Panc1 (cell line): ENCODE results near the gene PFKFB4. TPM values are rescaled to one million over a fixed set of nuclear protein-coding genes. Genes with fewer than 3 reads are reported as not detected.

Source experiments
- ATAC-seq: fragments of 200-7000 bp; cut with Tn5 transposase; 2 replicates; pipeline ENCODE4 v1.9.1; 2020; ENCODE audit warnings: mild to moderate bottlenecking, moderate library complexity
- BruUV-seq: library from RNA; stranded (reverse); fragments of 400-500 nt; replicated peaks from 2 replicates; lab custom pipeline; 2021; lab: Mats Ljungman, UMichigan
- CTCF ChIA-PET: fragments of 300-600 bp; sonication (Branson Sonifier 250); formaldehyde crosslinking; loops from one replicate; lab custom pipeline; 2022; ENCODE audit warnings: antibody characterized with exemption; lab: Charles Lee
- POLR2A ChIA-PET: fragments of 300-600 bp; sonication (Branson Sonifier 250); formaldehyde crosslinking; loops from one replicate; lab custom pipeline; 2022; ENCODE audit warnings: antibody characterized with exemption; lab: Charles Lee
- DNase-seq: peaks from one replicate; pipeline ENCODE4 v3.0.0-alpha.2; 2010; ENCODE audit warnings: low read depth, low spot score
- H3K27ac ChIP-seq: 2 replicates; pipeline ENCODE4 v1.5.1; 2011; ENCODE audit warnings: mild to moderate bottlenecking, low read length, inconsistent platforms
- H3K27me3 ChIP-seq: fragments of 200-500 bp; sonication (Bioruptor generic); 2 replicates; pipeline ENCODE4 v1.6.0; 2014; ENCODE audit warnings: low read length, inconsistent platforms; ENCODE audit not compliant: control insufficient read depth, insufficient read depth
- H3K36me3 ChIP-seq: fragments of 200-500 bp; sonication (Bioruptor generic); 2 replicates; pipeline ENCODE4 v1.5.1; 2014; ENCODE audit warnings: inconsistent platforms, mild to moderate bottlenecking, low read length, moderate library complexity; ENCODE audit not compliant: control insufficient read depth, insufficient read depth
- H3K4me1 ChIP-seq: 2 replicates; pipeline ENCODE4 v1.5.1; 2011; ENCODE audit warnings: inconsistent platforms, mild to moderate bottlenecking, low read length, moderate library complexity; ENCODE audit not compliant: control insufficient read depth, insufficient read depth
- H3K4me3 ChIP-seq, 2 experiments: 2 replicates each; pipeline ENCODE4 v1.5.1; 2011 to 2012; ENCODE audit warnings: low read depth in 2 of 2, low read length in 2 of 2, mild to moderate bottlenecking in 2 of 2, inconsistent platforms in 1 of 2, moderate library complexity in 1 of 2
- H3K9me3 ChIP-seq: fragments of 200-500 bp; sonication (Bioruptor generic); 2 replicates; pipeline ENCODE4 v1.5.1; 2014; ENCODE audit warnings: low read depth, mild to moderate bottlenecking, inconsistent platforms, low read length, moderate library complexity; ENCODE audit not compliant: control insufficient read depth, insufficient read depth
- POLR2AphosphoS5 ChIP-seq: IDR thresholded peaks from 2 replicates; pipeline ENCODE4 v1.6.1; 2012; ENCODE audit warnings: mild to moderate bottlenecking, low read depth, low read length, moderate library complexity
- SIN3A ChIP-seq: IDR thresholded peaks from 2 replicates; pipeline ENCODE4 v1.6.1; 2012; ENCODE audit warnings: low read depth, mild to moderate bottlenecking, low read length, moderate library complexity, borderline replicate concordance; ENCODE audit not compliant: insufficient read depth
- TCF7L2 ChIP-seq: IDR thresholded peaks from 2 replicates; pipeline ENCODE4 v1.6.1; 2011; ENCODE audit warnings: mild to moderate bottlenecking, low read depth, low read length, inconsistent platforms
- in situ Hi-C: cut with HindIII; loops from 2 replicates; pipeline ENCODE4 v1.10.0; 2016; ENCODE audit warnings: low sequenced_read_pairs, low pct_unique_long_range_greater_than_20kb
- intact Hi-C: fragments of 100-400 bp; cut with micrococcal nuclease; formaldehyde crosslinking; loops from one replicate; pipeline ENCODE4 v1.10.0; 2022; ENCODE audit not compliant: unreplicated experiment
- total RNA-seq: library from RNA; stranded (reverse); gene quantifications from one replicate; pipeline ENCODE4 v1.2.1, GENCODE V29; 2021; ENCODE audit not compliant: unreplicated experiment
- TF ChIP-seq, protein P1 (sequence below), 2 experiments: IDR thresholded peaks; 2 replicates each; pipeline ENCODE4 v1.6.1; 2011 to 2012; ENCODE audit warnings: low read depth in 2 of 2, control low read depth in 1 of 2, low read length in 1 of 2, mild to moderate bottlenecking in 1 of 2, moderate library complexity in 1 of 2; ENCODE audit not compliant: insufficient read depth in 1 of 2
- TF ChIP-seq, protein P2 (sequence below): fragments of 450-650 bp; IDR thresholded peaks from 2 replicates; pipeline ENCODE4 v1.5.1; 2017; ENCODE audit warnings: mild to moderate bottlenecking

PFKFB4 gene
- total RNA-seq, 1 experiment from 2014 or later, result 6.0 TPM

DNA sequence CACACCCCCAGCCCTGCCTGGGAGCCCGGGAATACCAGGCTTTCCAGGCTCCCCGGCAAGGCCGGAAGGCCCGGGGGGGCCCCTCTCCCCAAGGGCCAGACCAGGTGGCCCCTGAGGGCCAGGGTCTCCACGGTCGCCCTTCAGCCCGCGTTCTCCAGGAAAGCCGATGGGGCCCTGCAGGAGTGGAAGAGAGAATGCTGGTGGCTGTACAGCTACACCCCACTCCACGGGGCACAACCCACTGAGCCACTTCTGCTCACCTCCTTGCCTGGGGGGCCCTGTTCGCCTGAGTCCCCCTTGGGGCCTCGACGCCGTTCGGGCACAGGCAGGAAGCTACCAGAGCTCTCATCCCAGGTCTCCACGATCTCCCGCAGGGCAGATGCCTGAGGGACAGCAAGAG lies 18.8 kb upstream of the PFKFB4 start:
- TF ChIP-seq, protein P1, sequence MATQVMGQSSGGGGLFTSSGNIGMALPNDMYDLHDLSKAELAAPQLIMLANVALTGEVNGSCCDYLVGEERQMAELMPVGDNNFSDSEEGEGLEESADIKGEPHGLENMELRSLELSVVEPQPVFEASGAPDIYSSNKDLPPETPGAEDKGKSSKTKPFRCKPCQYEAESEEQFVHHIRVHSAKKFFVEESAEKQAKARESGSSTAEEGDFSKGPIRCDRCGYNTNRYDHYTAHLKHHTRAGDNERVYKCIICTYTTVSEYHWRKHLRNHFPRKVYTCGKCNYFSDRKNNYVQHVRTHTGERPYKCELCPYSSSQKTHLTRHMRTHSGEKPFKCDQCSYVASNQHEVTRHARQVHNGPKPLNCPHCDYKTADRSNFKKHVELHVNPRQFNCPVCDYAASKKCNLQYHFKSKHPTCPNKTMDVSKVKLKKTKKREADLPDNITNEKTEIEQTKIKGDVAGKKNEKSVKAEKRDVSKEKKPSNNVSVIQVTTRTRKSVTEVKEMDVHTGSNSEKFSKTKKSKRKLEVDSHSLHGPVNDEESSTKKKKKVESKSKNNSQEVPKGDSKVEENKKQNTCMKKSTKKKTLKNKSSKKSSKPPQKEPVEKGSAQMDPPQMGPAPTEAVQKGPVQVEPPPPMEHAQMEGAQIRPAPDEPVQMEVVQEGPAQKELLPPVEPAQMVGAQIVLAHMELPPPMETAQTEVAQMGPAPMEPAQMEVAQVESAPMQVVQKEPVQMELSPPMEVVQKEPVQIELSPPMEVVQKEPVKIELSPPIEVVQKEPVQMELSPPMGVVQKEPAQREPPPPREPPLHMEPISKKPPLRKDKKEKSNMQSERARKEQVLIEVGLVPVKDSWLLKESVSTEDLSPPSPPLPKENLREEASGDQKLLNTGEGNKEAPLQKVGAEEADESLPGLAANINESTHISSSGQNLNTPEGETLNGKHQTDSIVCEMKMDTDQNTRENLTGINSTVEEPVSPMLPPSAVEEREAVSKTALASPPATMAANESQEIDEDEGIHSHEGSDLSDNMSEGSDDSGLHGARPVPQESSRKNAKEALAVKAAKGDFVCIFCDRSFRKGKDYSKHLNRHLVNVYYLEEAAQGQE (IDR thresholded peaks at IDR 0.05; ENCODE audit: insufficient read depth in 1 of 2, low read depth in 2 of 2, low read length in 1 of 2), result no peak
- TF ChIP-seq TCF7L2 (no peak), SIN3A (no peak), POLR2AphosphoS5 (no peak)
- TF ChIP-seq, protein P2, sequence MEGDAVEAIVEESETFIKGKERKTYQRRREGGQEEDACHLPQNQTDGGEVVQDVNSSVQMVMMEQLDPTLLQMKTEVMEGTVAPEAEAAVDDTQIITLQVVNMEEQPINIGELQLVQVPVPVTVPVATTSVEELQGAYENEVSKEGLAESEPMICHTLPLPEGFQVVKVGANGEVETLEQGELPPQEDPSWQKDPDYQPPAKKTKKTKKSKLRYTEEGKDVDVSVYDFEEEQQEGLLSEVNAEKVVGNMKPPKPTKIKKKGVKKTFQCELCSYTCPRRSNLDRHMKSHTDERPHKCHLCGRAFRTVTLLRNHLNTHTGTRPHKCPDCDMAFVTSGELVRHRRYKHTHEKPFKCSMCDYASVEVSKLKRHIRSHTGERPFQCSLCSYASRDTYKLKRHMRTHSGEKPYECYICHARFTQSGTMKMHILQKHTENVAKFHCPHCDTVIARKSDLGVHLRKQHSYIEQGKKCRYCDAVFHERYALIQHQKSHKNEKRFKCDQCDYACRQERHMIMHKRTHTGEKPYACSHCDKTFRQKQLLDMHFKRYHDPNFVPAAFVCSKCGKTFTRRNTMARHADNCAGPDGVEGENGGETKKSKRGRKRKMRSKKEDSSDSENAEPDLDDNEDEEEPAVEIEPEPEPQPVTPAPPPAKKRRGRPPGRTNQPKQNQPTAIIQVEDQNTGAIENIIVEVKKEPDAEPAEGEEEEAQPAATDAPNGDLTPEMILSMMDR, result no peak
- in situ Hi-C loops (no loop called here), intact Hi-C loops (no loop called here)
- H3K36me3 ChIP-seq, result no peaks in the 10 kb centered on the region
- H3K4me1 ChIP-seq, result no peaks in the 10 kb centered on the region
- H3K9me3 ChIP-seq, result no peaks in the 10 kb centered on the region
- BruUV-seq, result no TSS peak
- DNase-seq (no peak), ATAC-seq (no peak)
- ChIA-PET POLR2A (interaction anchor here (0.6 kb wide), 1 partner anchor 1621 kb away, joined by 3 read pairs; no protein-coding TSS in a partner anchor), CTCF (no interaction called here)
- no peak overlapping the region for H3K4me3 ChIP-seq
- H3K27ac ChIP-seq, result no peak overlapping the region
- no peaks in the 10 kb centered on the region for H3K27me3 ChIP-seq

DNA sequence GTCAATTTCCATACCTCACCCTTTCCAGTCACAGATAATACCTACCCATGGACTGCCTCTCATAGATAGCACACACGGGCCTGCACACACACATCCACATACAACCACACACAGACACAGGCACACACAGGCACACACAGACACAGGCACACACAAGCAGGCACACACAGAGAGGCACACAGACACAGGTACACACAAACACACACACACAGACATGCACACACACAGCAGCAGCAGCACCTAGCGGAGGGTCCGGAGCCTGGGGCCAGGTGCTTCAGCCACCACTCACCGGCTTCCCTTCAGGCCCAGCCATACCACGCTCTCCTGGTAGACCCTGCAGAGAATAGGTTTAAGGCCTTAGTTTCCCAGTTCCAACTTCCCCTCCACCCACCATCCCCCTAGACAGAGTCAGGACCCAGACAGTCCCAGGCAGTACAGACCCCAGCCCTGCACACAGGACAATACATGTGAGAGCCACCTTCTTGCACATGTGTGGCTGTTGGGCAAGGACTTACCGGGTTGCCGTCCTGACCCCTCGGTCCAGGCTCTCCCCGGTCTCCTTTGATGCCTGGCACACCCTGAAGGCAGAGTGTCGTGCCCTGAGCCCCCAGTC lies 17.5 kb upstream of the PFKFB4 start:
- ChIA-PET POLR2A (no interaction called here), CTCF (no interaction called here)
- TF ChIP-seq, protein P2, result no peak
- no peak for TF ChIP-seq POLR2AphosphoS5
- TF ChIP-seq TCF7L2, result no peak
- TF ChIP-seq, protein P1 (IDR thresholded peaks at IDR 0.05; ENCODE audit: insufficient read depth in 1 of 2, low read depth in 2 of 2, low read length in 1 of 2), result no peak
- no peak for TF ChIP-seq SIN3A
- in situ Hi-C loops, result no loop called here
- Histone ChIP-seq H3K9me3 (no peaks in the 10 kb centered on the region), H3K36me3 (no peaks in the 10 kb centered on the region), H3K27me3 (no peaks in the 10 kb centered on the region), H3K4me3 (no peak overlapping the region), H3K4me1 (no peaks in the 10 kb centered on the region), H3K27ac (no peak overlapping the region)
- ATAC-seq, result no peak
- intact Hi-C loops, result no loop called here
- no peak for DNase-seq
- no TSS peak for BruUV-seq
